Hepatocyte (in vitro differentiated cells): ENCODE data around the gene PLOD2.

Experiments used
- EZH2phosphoT487 ChIP-seq: fragments of 200-600 bp; sonication (generic); IDR thresholded peaks from one replicate; pipeline ENCODE4 v1.6.1; 2018; ENCODE audit warnings: antibody characterized with exemption, mild to moderate bottlenecking, low read depth, moderate library complexity; ENCODE audit not compliant: unreplicated experiment, severe bottlenecking
- TF ChIP-seq, protein P1 (sequence below): fragments of 200-600 bp; sonication (generic); IDR thresholded peaks from 2 replicates; pipeline ENCODE4 v1.5.1; 2016; ENCODE audit warnings: antibody characterized with exemption, mild to moderate bottlenecking; ENCODE audit not compliant: poor library complexity

DNA sequence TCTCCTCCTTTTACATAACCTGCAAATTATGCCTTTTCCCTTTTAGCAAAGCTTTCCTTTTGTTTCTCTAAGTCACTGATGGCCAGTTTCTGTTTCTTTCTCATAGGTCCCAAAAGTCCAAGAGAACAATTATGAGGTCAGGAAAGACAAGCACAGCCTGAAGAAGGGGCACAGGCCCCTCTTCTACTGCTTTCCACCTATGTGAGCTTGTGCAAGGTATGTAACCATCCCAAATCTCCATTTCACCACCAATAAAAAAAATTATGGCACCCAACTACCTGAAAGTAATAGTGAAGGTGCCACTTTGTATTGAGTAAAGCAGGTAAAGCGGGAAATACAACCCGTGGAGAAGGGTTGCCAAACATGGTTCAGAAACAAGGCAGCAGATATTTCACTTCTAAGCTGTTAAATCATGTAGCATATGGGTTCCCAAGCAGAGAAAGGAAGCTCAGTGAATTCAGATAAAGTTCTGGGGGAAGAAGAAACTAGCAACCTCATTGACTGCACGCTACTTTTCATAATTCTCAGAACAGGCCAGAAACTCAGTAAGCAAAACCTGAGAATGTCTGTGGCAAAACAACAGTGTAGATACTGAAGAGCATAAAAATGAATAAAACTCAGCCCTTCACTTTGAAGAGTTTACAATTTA, 4.2 kb downstream of the PLOD2 start:
- TF ChIP-seq, protein P1, sequence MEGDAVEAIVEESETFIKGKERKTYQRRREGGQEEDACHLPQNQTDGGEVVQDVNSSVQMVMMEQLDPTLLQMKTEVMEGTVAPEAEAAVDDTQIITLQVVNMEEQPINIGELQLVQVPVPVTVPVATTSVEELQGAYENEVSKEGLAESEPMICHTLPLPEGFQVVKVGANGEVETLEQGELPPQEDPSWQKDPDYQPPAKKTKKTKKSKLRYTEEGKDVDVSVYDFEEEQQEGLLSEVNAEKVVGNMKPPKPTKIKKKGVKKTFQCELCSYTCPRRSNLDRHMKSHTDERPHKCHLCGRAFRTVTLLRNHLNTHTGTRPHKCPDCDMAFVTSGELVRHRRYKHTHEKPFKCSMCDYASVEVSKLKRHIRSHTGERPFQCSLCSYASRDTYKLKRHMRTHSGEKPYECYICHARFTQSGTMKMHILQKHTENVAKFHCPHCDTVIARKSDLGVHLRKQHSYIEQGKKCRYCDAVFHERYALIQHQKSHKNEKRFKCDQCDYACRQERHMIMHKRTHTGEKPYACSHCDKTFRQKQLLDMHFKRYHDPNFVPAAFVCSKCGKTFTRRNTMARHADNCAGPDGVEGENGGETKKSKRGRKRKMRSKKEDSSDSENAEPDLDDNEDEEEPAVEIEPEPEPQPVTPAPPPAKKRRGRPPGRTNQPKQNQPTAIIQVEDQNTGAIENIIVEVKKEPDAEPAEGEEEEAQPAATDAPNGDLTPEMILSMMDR = no peak
- TF ChIP-seq EZH2phosphoT487 = no peak
